NT2/D1 (cell line): ENCODE results near the gene CACNA1H.

Experiments used
- DNase-seq: peaks from one replicate; pipeline ENCODE4 v3.0.0-alpha.2; 2011; ENCODE audit warnings: low read depth, low spot score
- H3K27me3 ChIP-seq: 2 replicates; pipeline ENCODE4 v1.6.0; 2011; ENCODE audit warnings: mild to moderate bottlenecking; ENCODE audit not compliant: insufficient read length, insufficient read depth
- H3K36me3 ChIP-seq: 2 replicates; pipeline ENCODE4 v1.6.1; 2011; ENCODE audit warnings: mild to moderate bottlenecking, low read length, mixed read lengths; ENCODE audit not compliant: insufficient read depth, insufficient read length
- H3K4me1 ChIP-seq: 2 replicates; pipeline ENCODE4 v1.5.1; 2011; ENCODE audit not compliant: insufficient read depth, insufficient read length
- H3K4me3 ChIP-seq: 2 replicates; pipeline ENCODE4 v1.5.1; 2011; ENCODE audit warnings: low read depth; ENCODE audit not compliant: insufficient read length
- H3K9ac ChIP-seq: 2 replicates; pipeline ENCODE4 v1.6.0; 2011; ENCODE audit warnings: low read depth; ENCODE audit not compliant: insufficient read length
- H3K9me3 ChIP-seq: 2 replicates; pipeline ENCODE4 v1.5.1; 2011; ENCODE audit warnings: mild to moderate bottlenecking, low read length; ENCODE audit not compliant: insufficient read depth
- SUZ12 ChIP-seq: IDR thresholded peaks from 2 replicates; pipeline ENCODE4 v1.6.1; 2011; ENCODE audit not compliant: insufficient read length, insufficient read depth; ENCODE audit errors: extremely low read depth
- YY1 ChIP-seq: IDR thresholded peaks from 2 replicates; pipeline ENCODE4 v1.6.1; 2011; ENCODE audit not compliant: insufficient read length, insufficient read depth
- ZNF274 ChIP-seq: IDR thresholded peaks from 2 replicates; pipeline ENCODE4 v1.6.1; 2011; ENCODE audit warnings: mild to moderate bottlenecking, low read depth, low read length

The CACNA1H gene

GRCh38 chr16:1127971-1128715 is 24.8 kb upstream of the CACNA1H start:
- no peaks in the 10 kb centered on the region for H3K36me3 ChIP-seq
- peaks cover 20% of the 10 kb centered on the region for H3K4me1 ChIP-seq
- H3K27me3 ChIP-seq, result peaks cover 24% of the 10 kb centered on the region
- no peak overlapping the region for H3K4me3 ChIP-seq
- TF ChIP-seq ZNF274 (no peak), YY1 (no peak), SUZ12 (no peak)
- no peak for DNase-seq
- H3K9ac ChIP-seq, result no peak overlapping the region
- H3K9me3 ChIP-seq, result no peaks in the 10 kb centered on the region

GRCh38 chr16:1129106-1129960 is 23.6 kb upstream of the CACNA1H start:
- DNase-seq, result no peak
- TF ChIP-seq YY1, result no peak
- no peak overlapping the region for H3K9ac ChIP-seq
- no peak overlapping the region for H3K4me3 ChIP-seq
- H3K9me3 ChIP-seq, result no peaks in the 10 kb centered on the region
- no peaks in the 10 kb centered on the region for H3K36me3 ChIP-seq
- peaks cover 19% of the 10 kb centered on the region for H3K27me3 ChIP-seq
- peaks cover 20% of the 10 kb centered on the region for H3K4me1 ChIP-seq

- Histone ChIP-seq H3K4me1 (peaks cover 13% of the 10 kb centered on the region), H3K9ac (no peak overlapping the region), H3K27me3 (peaks cover 16% of the 10 kb centered on the region), H3K4me3 (no peak overlapping the region), H3K9me3 (no peaks in the 10 kb centered on the region), H3K36me3 (no peaks in the 10 kb centered on the region)
- DNase-seq, result no peak
- no peak for TF ChIP-seq YY1
- TF ChIP-seq SUZ12, result no peak
- TF ChIP-seq ZNF274, result no peak
Observed at GRCh38 chr16:1130382-1130781, 22.5 kb upstream of the CACNA1H start.

DNA sequence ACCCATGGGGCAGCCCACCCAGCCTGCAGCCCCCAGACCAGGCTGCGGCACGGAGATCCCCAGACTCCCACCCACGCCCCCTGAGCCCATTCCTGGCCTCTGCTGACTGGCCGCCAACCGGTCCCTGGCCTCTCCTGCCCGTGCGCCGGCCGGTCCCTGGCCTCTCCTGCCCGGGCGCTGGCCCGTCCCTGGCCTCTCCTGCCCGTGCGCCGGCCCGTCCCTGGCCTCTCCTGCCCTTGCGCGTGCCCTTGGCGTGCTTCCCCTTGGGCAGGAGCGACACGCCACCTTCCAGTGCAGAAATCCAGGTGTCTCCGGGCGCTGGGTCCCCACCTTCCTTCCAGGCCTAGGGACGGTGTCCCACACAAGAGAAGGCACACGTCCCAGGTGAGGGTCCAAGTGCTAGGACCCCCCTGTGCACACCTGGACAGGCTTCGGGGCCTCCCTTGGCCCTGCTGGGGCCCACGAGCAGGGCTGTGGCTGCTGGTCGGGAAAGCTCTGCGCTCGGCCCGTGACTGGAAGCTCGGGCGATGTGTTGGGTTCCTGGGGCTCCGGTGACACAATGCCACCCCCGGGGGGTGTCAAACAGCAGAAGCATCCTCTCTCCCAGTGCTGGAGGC is 21.4 kb upstream of the CACNA1H start:
- no peak overlapping the region for H3K4me3 ChIP-seq
- TF ChIP-seq SUZ12, result no peak
- no peak for TF ChIP-seq ZNF274
- TF ChIP-seq YY1, result no peak
- H3K9ac ChIP-seq, result no peak overlapping the region
- H3K4me1 ChIP-seq, result peaks cover 13% of the 10 kb centered on the region
- peaks cover 13% of the 10 kb centered on the region for H3K27me3 ChIP-seq
- no peak for DNase-seq
- H3K36me3 ChIP-seq, result no peaks in the 10 kb centered on the region
- H3K9me3 ChIP-seq, result no peaks in the 10 kb centered on the region

DNA sequence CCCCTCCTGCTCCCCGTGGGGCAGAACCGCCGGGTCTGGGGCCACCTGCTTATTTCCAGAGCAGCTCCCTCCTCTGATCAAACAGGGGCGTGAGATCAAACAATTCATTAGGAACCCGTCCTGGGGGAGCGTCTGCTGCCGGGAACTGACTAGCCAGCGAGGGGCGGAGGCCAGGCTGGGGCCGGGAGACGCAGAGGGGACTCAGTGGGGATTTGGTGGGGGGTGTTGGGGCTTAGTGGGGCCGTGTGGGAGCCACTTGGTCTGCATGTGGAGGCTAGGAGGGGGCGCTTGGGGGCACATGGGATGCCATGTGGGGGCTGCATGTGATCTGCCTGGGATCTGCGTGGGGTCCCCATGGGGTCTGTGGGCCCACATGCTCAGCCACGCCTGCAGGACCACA is 20.5 kb upstream of the CACNA1H start:
- H3K4me1 ChIP-seq, result peaks cover 8% of the 10 kb centered on the region
- TF ChIP-seq SUZ12 (no peak), ZNF274 (no peak), YY1 (no peak)
- peaks cover 10% of the 10 kb centered on the region for H3K27me3 ChIP-seq
- H3K4me3 ChIP-seq, result no peak overlapping the region
- no peaks in the 10 kb centered on the region for H3K9me3 ChIP-seq
- no peak for DNase-seq
- no peak overlapping the region for H3K9ac ChIP-seq
- no peaks in the 10 kb centered on the region for H3K36me3 ChIP-seq

DNA sequence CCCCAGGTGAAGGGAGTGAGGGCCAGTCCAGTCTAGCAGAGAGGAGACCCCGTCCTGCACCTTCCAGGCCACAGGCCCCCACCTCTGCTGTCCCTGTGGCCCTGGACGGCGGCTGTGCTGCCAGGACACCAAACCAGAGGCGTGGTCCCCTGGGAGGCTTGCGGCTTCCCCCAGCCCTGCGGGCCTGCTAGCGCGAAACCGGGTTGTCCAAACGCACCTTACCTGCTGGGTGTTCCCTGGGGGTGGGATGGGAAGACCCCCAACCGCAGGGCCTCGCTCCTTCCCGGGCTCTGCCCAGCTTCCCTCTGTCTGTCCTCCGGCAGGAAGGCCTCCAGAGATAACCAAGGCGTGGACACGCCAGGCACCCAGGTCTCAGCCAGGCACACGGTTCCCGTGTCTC is 19.6 kb upstream of the CACNA1H start:
- TF ChIP-seq SUZ12, result no peak
- no peak for TF ChIP-seq YY1
- TF ChIP-seq ZNF274, result no peak
- H3K9me3 ChIP-seq, result no peaks in the 10 kb centered on the region
- H3K4me3 ChIP-seq, result no peak overlapping the region
- DNase-seq, result no peak
- peaks cover 8% of the 10 kb centered on the region for H3K4me1 ChIP-seq
- H3K36me3 ChIP-seq, result no peaks in the 10 kb centered on the region
- H3K27me3 ChIP-seq, result peaks cover 6% of the 10 kb centered on the region
- H3K9ac ChIP-seq, result no peak overlapping the region

DNA sequence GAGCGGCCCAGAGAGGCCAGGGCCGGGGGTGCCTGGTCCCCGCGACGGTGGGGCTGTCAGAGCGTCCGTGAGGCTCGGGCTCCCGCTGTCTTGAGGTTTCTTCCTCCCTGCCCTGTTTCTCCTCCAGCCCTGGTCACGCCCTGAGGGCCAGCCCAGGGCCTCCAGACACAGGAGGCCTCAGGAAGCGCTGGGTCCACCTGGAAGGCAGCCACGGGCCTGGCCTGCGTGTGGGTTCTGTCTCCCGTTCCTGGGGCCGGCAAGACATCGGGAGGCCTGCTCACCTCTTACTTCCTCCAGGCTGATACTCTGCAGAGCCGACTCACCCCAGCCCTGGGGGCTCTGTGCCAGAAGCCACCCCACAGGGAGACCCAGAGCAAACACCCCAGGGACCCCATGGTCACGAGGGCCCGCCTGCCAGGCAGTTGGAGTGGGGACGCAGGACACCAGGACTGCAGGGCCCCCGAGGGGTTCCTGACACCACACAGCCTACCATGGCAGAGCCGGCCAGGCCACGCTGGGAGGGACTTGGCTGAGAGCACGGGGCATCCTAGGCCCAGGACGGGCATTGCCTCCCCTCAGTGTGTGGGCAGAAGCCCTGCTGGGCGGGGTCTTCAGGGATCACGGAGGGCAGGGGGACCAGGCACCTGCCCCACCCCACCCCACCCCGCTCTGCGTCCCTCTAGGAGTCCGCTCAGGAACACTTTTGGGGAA is 18.9 kb upstream of the CACNA1H start:
- Histone ChIP-seq H3K27me3 (peaks cover 6% of the 10 kb centered on the region), H3K9me3 (no peaks in the 10 kb centered on the region), H3K9ac (no peak overlapping the region), H3K4me1 (peaks cover 8% of the 10 kb centered on the region), H3K4me3 (no peak overlapping the region), H3K36me3 (no peaks in the 10 kb centered on the region)
- TF ChIP-seq ZNF274, result no peak
- TF ChIP-seq SUZ12, result no peak
- no peak for TF ChIP-seq YY1
- no peak for DNase-seq
